IPS DF 19.7 (cell line): ENCODE measurements around the gene ANKRD18A.

Experiments
- DNase-seq: peaks from one replicate; pipeline ENCODE4 v3.0.0-alpha.2; 2013; ENCODE audit warnings: low read depth, low spot score

Gene ANKRD18A

GRCh38 chr9:38620483-38621433 lies at the start of gene ANKRD18A:
ANKRD18A (minus strand) TSS chr9:38620596; CDS start chr9:38620285, 311 bp downstream.
- peak; percentile 79 for DNase-seq

- no peak for DNase-seq
Measured at GRCh38 chr9:38668791-38669466, 48.5 kb upstream of the ANKRD18A start.

- DNase-seq = no peak
Measured at GRCh38 chr9:38662763-38663593, 42.6 kb upstream of the ANKRD18A start.

GRCh38 chr9:38659538-38659937 lies 39.1 kb upstream of the ANKRD18A start:
- no peak for DNase-seq

GRCh38 chr9:38656896-38657295 lies 36.5 kb upstream of the ANKRD18A start:
- DNase-seq = no peak

GRCh38 chr9:38652486-38652885 lies 32.1 kb upstream of the ANKRD18A start:
- no peak for DNase-seq

- no peak for DNase-seq
Measured at GRCh38 chr9:38652044-38652443, 31.6 kb upstream of the ANKRD18A start.

GRCh38 chr9:38651400-38652042 lies 31.1 kb upstream of the ANKRD18A start:
- DNase-seq = no peak

GRCh38 chr9:38650564-38650963 lies 30.2 kb upstream of the ANKRD18A start:
- DNase-seq = no peak

GRCh38 chr9:38649731-38650363 lies 29.5 kb upstream of the ANKRD18A start:
- DNase-seq = no peak

- no peak for DNase-seq
Measured at GRCh38 chr9:38644601-38645000, 24.2 kb upstream of the ANKRD18A start.

- no peak for DNase-seq
Measured at GRCh38 chr9:38643815-38644173, 23.4 kb upstream of the ANKRD18A start.

- DNase-seq = no peak
Measured at GRCh38 chr9:38642951-38643814, 22.8 kb upstream of the ANKRD18A start.

- DNase-seq = no peak
Measured at GRCh38 chr9:38641985-38642864, 21.8 kb upstream of the ANKRD18A start.

GRCh38 chr9:38641142-38641541 lies 20.7 kb upstream of the ANKRD18A start:
- DNase-seq = no peak

- DNase-seq = no peak
Measured at GRCh38 chr9:38639577-38639940, 19.2 kb upstream of the ANKRD18A start.

- no peak for DNase-seq
Measured at GRCh38 chr9:38638881-38639576, 18.6 kb upstream of the ANKRD18A start.

- no peak for DNase-seq
Measured at GRCh38 chr9:38634315-38634714, 13.9 kb upstream of the ANKRD18A start.
